ENCODE results near the gene GRIA1.

Gene GRIA1

GRCh38 chr5:153480401-153480800, 10.1 kb upstream of the GRIA1 start:
- no peaks in the 10 kb centered on the region for H3K9me3 ChIP-seq
- DNase-seq (ENCODE audit: low spot score in 2 of 2), result no peak
- no peaks in the 10 kb centered on the region for H3K27me3 ChIP-seq (ENCODE audit: low read depth)
- no peaks in the 10 kb centered on the region for H3K36me3 ChIP-seq (replicated peaks)
- H3K4me3 ChIP-seq, result no peak overlapping the region
- no peaks in the 10 kb centered on the region for H3K4me1 ChIP-seq
- in situ Hi-C loops (cut with MboI; ENCODE audit: low sequenced_read_pairs), result no loop called here

- Histone ChIP-seq H3K27me3 (ENCODE audit: low read depth) (no peaks in the 10 kb centered on the region), H3K4me3 (no peak overlapping the region), H3K9me3 (no peaks in the 10 kb centered on the region), H3K36me3 (replicated peaks) (no peaks in the 10 kb centered on the region), H3K4me1 (no peaks in the 10 kb centered on the region)
- in situ Hi-C loops (cut with MboI; ENCODE audit: low sequenced_read_pairs), result no loop called here
- DNase-seq (ENCODE audit: low spot score in 2 of 2), result no peak
Measured at GRCh38 chr5:153483482-153483881, 7.0 kb upstream of the GRIA1 start.

DNA sequence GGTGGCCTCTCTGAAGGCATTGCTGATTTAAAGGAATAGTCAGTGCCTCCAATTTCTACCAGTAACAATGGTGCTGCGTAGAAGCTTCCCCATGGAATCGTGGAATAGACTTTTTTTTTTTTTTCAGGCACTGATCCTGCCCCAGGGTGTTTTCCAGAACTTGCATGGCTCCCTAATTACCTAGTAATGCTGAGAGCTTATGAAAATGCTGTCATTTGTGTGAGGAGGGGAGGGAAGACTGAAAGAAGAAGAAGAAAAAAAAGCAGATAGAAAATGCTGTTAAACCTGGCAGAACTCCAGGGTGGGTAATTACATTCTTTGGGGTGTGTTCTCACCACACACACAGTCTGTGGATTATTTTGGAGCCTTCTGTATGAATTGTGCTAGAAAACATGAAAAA, 4.8 kb upstream of the GRIA1 start:
- in situ Hi-C loops (cut with MboI; ENCODE audit: low sequenced_read_pairs), result no loop called here
- peak in 1 of 2 experiments; percentile 8 for DNase-seq (ENCODE audit: low spot score in 2 of 2)
- Histone ChIP-seq H3K9me3 (no peaks in the 10 kb centered on the region), H3K36me3 (replicated peaks) (no peaks in the 10 kb centered on the region), H3K27me3 (ENCODE audit: low read depth) (peaks cover 3% of the 10 kb centered on the region; the same call in 1 of the 2 replicates), H3K4me3 (no peak overlapping the region), H3K4me1 (no peaks in the 10 kb centered on the region)

- Histone ChIP-seq H3K36me3 (replicated peaks) (no peaks in the 10 kb centered on the region), H3K4me3 (no peak overlapping the region), H3K9me3 (no peaks in the 10 kb centered on the region), H3K4me1 (no peaks in the 10 kb centered on the region), H3K27me3 (ENCODE audit: low read depth) (peaks cover 14% of the 10 kb centered on the region)
- no peak for DNase-seq (ENCODE audit: low spot score in 2 of 2)
- in situ Hi-C loops (cut with MboI; ENCODE audit: low sequenced_read_pairs), result no loop called here
Measured at GRCh38 chr5:153486771-153487170, 3.7 kb upstream of the GRIA1 start.

DNA sequence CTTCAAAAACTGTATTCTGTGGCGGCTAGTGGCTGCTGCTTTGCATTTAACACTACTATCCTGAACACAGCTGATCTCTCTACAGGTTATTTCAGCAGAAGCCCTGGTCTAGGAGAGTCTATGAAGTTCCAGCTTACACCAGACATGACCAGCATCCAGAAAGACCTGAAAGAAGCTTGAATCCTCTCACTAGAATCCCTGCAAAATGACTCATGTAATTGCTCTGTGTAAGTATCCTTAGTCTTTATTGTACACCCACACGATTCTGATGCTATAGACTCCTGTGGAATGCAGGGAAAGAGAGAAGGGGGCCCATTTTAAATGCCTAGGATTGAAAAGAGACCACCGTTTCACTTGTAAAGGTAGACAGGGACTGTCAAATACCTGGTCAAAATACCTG, 859 bp upstream of the GRIA1 start:
- in situ Hi-C loops (cut with MboI; ENCODE audit: low sequenced_read_pairs), result no loop called here
- no peak overlapping the region for H3K4me3 ChIP-seq
- H3K36me3 ChIP-seq (replicated peaks), result no peaks in the 10 kb centered on the region
- no peak for DNase-seq (ENCODE audit: low spot score in 2 of 2)
- no peaks in the 10 kb centered on the region for H3K9me3 ChIP-seq
- H3K27me3 ChIP-seq (ENCODE audit: low read depth), result peaks cover 24% of the 10 kb centered on the region
- no peaks in the 10 kb centered on the region for H3K4me1 ChIP-seq

DNA sequence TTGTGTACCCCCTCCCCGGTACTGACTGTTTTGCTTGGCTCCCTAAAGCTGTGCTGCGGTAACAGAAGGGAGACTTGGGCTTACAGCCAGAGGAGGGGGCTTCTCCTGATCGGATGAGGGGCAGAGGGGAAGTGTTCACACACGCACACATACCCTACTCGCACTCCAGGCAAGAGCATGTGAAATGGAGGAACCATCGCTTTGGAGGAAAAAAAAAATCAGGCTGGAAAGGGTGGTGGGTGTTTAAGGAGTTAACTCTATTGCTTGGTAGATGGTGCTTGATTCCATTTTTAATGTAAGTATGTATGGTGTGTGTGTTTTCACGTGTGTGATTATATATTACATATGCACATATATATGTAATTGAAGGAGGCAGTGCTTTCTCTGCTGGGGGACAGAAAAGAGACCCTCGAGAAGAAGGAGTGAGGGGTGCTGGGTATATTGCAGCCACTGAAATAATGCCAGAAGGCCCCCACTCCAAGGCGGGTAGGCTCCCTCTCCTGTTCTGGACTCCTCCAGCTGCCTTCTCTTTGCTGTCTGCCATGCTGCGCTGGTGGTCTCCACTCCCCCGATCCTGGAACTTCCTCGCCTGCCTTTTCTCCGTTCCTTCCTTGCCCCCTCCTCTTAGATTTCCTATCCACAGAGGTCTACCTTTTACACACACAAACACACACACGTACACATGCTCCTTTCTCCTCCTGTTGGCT, 721 bp downstream of the GRIA1 start:
- Histone ChIP-seq H3K36me3 (replicated peaks) (no peaks in the 10 kb centered on the region), H3K4me3 (no peak overlapping the region), H3K9me3 (no peaks in the 10 kb centered on the region), H3K27me3 (ENCODE audit: low read depth) (peaks cover 26% of the 10 kb centered on the region), H3K4me1 (no peaks in the 10 kb centered on the region)
- DNase-seq (ENCODE audit: low spot score in 2 of 2), result no peak
- in situ Hi-C loops (cut with MboI; ENCODE audit: low sequenced_read_pairs), result no loop called here

DNA sequence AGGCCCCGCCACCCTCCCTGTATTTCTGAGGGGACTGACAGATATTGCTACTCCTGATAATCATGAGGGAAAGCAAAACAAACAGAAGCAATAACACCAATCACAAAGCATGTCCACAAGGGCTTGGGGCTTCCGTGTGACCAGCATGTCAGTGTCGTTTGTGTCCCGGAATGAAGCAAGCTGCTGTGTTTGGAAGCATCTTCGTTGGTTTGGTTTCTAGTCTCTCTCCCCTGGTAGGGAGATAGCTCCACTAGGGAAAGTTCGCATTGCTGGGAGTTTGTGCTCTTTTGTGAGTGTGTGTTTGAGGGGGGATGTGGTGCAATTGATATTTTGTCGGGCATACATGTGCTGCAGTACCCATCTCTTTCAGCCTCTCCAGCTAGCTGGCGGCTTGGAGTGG, 1.4 kb downstream of the GRIA1 start:
- Histone ChIP-seq H3K9me3 (no peaks in the 10 kb centered on the region), H3K4me1 (no peaks in the 10 kb centered on the region), H3K4me3 (no peak overlapping the region), H3K27me3 (ENCODE audit: low read depth) (peaks cover 26% of the 10 kb centered on the region), H3K36me3 (replicated peaks) (no peaks in the 10 kb centered on the region)
- no peak for DNase-seq (ENCODE audit: low spot score in 2 of 2)
- in situ Hi-C loops (cut with MboI; ENCODE audit: low sequenced_read_pairs), result no loop called here

DNA sequence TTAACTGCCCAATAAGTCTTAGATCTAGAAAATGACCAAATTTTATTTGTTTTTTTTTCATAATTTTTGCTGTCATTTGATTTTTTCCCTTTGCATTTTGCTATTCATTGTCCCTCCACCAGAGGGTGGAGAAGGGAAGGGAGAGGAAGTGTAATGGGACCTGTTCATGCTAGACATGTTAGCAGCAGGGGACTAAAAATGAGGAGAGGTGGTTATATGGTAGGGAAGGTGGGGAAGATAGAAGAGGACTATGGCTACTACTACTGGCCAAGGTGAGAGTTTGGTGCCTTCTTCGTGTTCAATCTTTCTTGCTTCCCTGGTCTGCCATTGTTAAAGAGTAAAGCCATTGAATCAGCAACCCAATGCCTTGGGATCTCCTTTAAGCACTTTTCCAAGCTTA, 6.4 kb downstream of the GRIA1 start:
- in situ Hi-C loops (cut with MboI; ENCODE audit: low sequenced_read_pairs), result no loop called here
- no peaks in the 10 kb centered on the region for H3K36me3 ChIP-seq (replicated peaks)
- peak; percentile 15 to 19 for DNase-seq (ENCODE audit: low spot score in 2 of 2)
- no peak overlapping the region for H3K4me3 ChIP-seq
- no peaks in the 10 kb centered on the region for H3K9me3 ChIP-seq
- H3K4me1 ChIP-seq, result no peaks in the 10 kb centered on the region
- H3K27me3 ChIP-seq (ENCODE audit: low read depth), result peaks cover 11% of the 10 kb centered on the region

GRCh38 chr5:153498516-153498915, 8.0 kb downstream of the GRIA1 start:
- no peaks in the 10 kb centered on the region for H3K36me3 ChIP-seq (replicated peaks)
- no peaks in the 10 kb centered on the region for H3K4me1 ChIP-seq
- DNase-seq (ENCODE audit: low spot score in 2 of 2), result no peak
- in situ Hi-C loops (cut with MboI; ENCODE audit: low sequenced_read_pairs), result no loop called here
- no peak overlapping the region for H3K4me3 ChIP-seq
- no peaks in the 10 kb centered on the region for H3K9me3 ChIP-seq
- 0 out of 2 replicates have a peak, but pooled peaks cover 4% of the 10 kb centered on the region for H3K27me3 ChIP-seq (ENCODE audit: low read depth)

GRCh38 chr5:153500178-153500577, 9.7 kb downstream of the GRIA1 start:
- H3K9me3 ChIP-seq, result no peaks in the 10 kb centered on the region
- in situ Hi-C loops (cut with MboI; ENCODE audit: low sequenced_read_pairs), result no loop called here

DNA sequence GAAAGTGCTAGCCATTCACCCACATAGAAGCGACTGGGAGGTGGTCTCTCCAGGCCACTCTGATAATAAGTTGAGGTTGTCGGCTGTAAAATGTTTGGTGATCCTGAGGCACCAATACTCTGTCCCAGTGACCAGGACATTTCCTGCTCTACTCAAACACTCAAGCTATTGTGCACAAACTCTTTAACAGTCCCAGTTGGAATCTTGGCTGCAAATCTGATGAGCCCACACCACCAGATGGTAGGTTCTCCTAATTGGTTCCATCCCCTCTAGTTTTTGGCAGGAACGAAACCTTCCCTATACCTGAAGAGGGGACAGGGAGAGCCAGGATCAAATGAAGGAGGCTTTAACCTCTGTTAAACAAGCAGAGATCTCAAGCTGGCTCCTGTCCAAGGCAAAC, 14.3 kb downstream of the GRIA1 start:
- no peaks in the 10 kb centered on the region for H3K36me3 ChIP-seq (replicated peaks)
- DNase-seq (ENCODE audit: low spot score in 2 of 2), result no peak
- no peak overlapping the region for H3K4me3 ChIP-seq
- H3K9me3 ChIP-seq, result no peaks in the 10 kb centered on the region
- no peaks in the 10 kb centered on the region for H3K4me1 ChIP-seq
- in situ Hi-C loops (cut with MboI; ENCODE audit: low sequenced_read_pairs), result no loop called here
- no peaks in the 10 kb centered on the region; the same call in 1 of the 2 replicates for H3K27me3 ChIP-seq (ENCODE audit: low read depth)

More at GRCh38 chr5:153500178-153500577, 9.7 kb downstream of the GRIA1 start:
- Histone ChIP-seq H3K4me3 (no peak overlapping the region), H3K36me3 (replicated peaks) (no peaks in the 10 kb centered on the region), H3K27me3 (ENCODE audit: low read depth) (no peaks in the 10 kb centered on the region), H3K4me1 (no peaks in the 10 kb centered on the region)
- DNase-seq (ENCODE audit: low spot score in 2 of 2), result no peak

DNA sequence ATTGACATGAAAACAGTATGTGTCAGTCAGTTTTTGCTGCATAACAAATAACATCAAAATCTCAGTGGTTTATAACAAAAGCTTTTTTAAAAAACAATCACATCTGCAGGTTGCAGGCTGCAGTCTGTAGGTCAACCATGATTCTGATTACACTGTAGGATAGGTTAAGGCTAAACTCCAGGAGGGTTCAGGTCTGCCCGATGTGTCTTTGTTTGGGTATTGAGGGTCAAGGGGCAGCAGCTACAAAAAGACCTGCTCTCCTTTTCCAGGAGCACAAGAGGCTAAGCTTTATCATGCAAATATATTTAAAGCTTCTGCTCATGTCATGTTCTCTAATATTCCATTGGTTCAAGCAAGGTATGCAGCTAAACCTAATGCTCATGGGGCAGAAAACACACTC, 18.2 kb downstream of the GRIA1 start:
- Histone ChIP-seq H3K9me3 (no peaks in the 10 kb centered on the region), H3K36me3 (replicated peaks) (no peaks in the 10 kb centered on the region), H3K27me3 (ENCODE audit: low read depth) (no peaks in the 10 kb centered on the region; the same call in 1 of the 2 replicates), H3K4me1 (no peaks in the 10 kb centered on the region), H3K4me3 (no peak overlapping the region)
- no peak for DNase-seq (ENCODE audit: low spot score in 2 of 2)
- in situ Hi-C loops (cut with MboI; ENCODE audit: low sequenced_read_pairs), result no loop called here

DNA sequence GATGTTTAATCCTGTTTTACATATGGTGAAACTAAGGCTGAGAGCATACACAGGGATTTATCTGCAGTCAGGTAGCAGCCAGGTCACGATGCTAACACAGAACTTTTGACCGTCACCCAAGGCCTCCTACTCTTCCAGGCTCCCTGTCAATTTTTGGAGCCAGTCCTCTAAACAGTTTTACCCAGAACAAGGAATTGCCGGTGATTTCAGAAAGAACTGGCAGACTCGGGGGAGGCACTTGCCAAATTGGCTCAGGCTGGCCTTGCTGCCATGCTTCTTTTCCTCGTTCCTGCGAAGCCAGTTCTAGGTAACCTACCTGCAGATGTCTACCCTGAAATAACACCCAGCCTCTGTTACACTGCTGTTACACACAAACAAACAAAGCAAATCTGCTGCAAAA, 21.2 kb downstream of the GRIA1 start:
- in situ Hi-C loops (cut with MboI; ENCODE audit: low sequenced_read_pairs), result no loop called here
- Histone ChIP-seq H3K4me1 (no peaks in the 10 kb centered on the region), H3K27me3 (ENCODE audit: low read depth) (no peaks in the 10 kb centered on the region; the same call in 1 of the 2 replicates), H3K4me3 (no peak overlapping the region), H3K9me3 (no peaks in the 10 kb centered on the region), H3K36me3 (replicated peaks) (no peaks in the 10 kb centered on the region)
- DNase-seq (ENCODE audit: low spot score in 2 of 2), result no peak

- Histone ChIP-seq H3K4me1 (no peaks in the 10 kb centered on the region), H3K9me3 (no peaks in the 10 kb centered on the region), H3K4me3 (no peak overlapping the region), H3K36me3 (replicated peaks) (no peaks in the 10 kb centered on the region), H3K27me3 (ENCODE audit: low read depth) (no peaks in the 10 kb centered on the region; the same call in 1 of the 2 replicates)
- in situ Hi-C loops (cut with MboI; ENCODE audit: low sequenced_read_pairs), result no loop called here
- no peak for DNase-seq (ENCODE audit: low spot score in 2 of 2)
Measured at GRCh38 chr5:153513156-153513555, 22.7 kb downstream of the GRIA1 start.

GRCh38 chr5:153515301-153515700, 24.8 kb downstream of the GRIA1 start:
- Histone ChIP-seq H3K4me3 (no peak overlapping the region), H3K4me1 (peaks cover 6% of the 10 kb centered on the region), H3K36me3 (replicated peaks) (no peaks in the 10 kb centered on the region), H3K27me3 (ENCODE audit: low read depth) (no peaks in the 10 kb centered on the region), H3K9me3 (no peaks in the 10 kb centered on the region)
- in situ Hi-C loops (cut with MboI; ENCODE audit: low sequenced_read_pairs), result no loop called here
- no peak for DNase-seq (ENCODE audit: low spot score in 2 of 2)
